NCI-H2227 (cell line): Measurements from ENCODE around the gene PGA4.
"Not testable (repeated sequence)": the region's sequence is repeated elsewhere in the genome, so short reads cannot be mapped to it uniquely, and the experiment has no call there.

ENCODE experiments used
- DNase-seq: peaks from one replicate; lab custom pipeline; 2025; ENCODE audit not compliant: unreplicated experiment; lab: John Stamatoyannopoulos, UW

Gene PGA4

DNA sequence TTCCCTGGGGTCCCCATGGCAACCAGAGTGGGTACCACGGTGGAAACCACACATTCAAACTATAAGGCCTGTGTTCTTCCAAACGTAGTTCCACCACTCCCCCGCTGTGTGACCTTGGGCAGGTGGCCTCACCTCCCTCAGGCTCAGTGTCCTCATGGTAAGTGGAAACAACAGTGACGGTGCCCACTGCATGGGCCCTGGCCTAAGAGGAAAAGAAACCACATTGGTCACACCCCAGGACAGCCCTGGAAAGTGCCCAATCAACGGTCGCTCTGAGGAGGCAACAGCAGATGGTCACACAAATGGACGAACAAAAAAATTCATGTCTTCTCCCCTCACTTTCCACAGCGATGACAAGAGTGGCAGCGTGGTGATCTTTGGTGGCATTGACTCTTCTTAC lies 25.9 kb downstream of the PGA4 start:
- not testable (repeated sequence) for DNase-seq

DNA sequence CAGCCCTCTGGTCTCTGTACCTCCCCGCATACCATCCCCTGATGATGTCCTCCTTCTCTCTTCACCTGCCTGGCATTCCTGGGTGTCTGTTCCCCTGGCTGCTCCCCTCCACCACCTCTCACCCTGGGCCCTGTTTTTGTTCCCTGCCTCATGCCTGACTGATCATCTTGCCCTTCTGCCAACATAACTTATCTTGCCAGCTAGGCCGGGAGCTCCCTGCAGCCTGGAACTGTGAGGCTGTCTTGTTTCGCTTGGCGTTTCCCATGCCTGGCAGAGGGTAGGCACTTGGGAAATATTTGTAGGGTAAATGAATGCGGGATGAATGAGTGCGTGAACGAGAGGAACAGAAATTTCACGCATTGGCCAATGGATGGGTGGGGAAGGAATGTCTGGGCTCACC lies 27.1 kb downstream of the PGA4 start:
- DNase-seq: not testable (repeated sequence)

DNA sequence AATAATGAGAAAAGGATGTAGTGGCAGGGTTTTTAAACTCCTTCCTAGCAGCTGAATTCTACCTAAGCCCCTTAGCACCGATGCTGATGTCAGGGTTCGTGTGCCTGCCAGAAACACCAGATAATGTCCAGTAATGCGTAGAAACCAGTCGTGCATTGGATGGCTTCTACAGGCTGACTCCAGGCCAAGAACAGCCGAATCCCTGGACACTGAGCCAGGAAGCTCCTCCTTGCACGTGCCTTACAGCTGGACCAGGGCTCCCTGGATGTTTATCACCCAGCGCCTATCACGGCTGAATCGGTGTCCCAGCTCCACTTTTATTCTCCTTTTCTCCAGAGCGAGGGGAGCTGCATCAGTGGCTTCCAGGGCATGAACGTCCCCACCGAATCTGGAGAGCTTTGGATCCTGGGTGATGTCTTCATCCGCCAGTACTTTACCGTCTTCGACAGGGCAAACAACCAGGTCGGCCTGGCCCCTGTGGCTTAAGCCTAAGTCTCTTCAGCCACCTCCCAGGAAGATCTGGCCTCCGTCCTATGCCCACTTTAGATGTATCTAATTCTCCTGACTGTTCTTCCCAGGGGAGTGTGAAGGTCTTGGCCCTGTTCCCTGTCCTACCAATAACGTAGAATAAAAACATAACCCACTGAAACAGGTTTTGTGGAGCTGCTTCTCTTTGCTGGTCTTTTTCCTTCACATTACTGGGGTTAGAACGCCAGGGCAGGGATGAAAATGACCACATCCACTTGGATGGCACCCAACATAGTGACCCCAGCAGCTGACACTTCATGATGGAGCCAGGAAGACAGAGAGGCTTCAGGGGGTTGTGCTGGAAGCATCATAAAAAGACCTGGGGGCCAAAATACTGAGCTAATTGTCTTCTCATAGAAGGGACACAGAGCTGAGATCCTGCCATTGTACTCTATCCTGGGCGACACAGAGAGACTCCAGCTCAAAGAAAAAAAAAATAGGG lies 28.9 kb downstream of the PGA4 start:
- not testable (repeated sequence) for DNase-seq

DNA sequence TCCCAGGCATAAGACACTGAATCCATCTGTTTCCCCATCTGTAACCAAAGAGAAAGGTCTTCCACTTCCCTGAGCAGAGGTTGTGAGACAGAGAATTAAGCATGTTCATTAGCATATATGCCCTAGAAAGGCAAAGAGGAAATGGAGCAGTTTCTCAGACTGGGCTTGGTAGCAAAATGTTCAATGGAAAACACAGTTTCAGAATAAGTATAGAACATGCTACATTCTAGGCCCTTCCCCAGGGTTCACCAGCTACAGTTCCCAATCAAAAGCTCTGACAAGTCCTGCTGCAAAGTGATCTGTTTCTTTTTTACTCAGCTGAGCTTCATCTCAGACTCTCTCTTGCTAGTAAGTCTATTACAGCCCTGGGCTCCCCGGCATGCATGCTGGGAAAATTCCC lies 30.2 kb downstream of the PGA4 start:
- not testable (repeated sequence) for DNase-seq

DNA sequence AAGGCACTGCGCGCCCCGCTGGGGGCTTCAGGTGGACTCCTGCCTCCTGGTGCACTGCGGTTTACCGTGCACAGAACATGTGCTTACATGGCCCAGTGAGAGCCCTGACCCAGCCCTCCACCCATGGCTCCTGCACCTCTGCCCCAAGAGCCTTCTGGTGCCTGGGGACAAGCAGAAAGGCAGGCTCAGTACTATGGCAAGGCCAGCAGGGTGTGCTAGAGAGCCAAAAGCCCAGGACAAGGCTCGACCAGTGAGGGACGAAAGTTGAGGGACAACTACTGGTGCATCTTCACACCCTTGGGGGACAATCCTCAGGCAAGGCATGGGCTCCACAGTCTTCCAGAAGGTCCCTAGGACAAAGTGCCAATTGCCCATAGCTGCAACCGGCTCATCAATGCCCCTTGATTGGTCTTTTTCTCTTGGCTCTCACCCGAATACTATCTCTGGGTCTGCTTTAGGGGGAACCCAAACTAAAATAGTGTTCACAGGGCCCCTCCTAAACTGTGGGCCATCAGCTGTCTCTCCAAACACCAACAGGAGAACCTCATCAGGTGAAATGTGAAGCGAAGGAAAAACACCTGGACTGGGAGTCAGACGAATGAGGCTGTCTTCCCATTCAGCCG lies 32.4 kb downstream of the PGA4 start:
- DNase-seq: peak; percentile 64

DNA sequence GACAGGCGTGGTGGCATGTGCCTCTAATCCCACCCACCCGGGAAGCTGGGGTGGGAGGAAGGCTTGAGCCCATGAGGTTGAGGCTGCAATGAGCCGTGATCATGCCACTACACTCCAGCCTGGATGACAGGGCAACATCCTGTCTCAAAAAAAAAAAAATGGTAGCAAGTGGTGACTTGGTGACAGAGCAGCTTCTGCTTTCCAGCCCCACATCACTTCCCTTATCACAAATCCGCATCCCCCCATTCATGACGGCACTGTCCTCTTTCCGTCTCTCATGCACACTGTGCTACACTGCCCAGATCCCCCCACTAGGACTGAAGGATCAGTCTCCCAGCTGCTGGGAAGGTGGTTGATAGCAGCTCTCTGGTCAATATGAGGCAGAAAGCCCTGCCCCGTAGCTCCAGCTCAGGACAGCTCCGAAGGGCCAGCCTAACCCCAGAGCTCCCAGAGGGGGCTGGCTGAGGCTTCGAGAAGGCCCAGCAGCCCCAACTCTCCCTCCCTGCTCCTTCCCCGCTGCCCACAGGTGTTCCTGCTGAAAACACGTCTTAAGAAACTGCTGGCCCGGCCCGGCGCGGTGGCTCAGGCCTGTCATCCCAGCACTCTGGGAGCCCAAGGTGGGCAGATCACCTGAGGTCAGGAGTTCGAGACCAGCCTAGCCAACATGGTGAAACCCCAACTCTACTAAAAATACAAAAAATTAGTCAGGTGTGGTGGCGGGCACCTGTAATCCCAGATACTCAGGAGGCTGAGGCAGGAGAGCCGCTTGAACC lies 34.7 kb downstream of the PGA4 start:
- DNase-seq: no peak

DNA sequence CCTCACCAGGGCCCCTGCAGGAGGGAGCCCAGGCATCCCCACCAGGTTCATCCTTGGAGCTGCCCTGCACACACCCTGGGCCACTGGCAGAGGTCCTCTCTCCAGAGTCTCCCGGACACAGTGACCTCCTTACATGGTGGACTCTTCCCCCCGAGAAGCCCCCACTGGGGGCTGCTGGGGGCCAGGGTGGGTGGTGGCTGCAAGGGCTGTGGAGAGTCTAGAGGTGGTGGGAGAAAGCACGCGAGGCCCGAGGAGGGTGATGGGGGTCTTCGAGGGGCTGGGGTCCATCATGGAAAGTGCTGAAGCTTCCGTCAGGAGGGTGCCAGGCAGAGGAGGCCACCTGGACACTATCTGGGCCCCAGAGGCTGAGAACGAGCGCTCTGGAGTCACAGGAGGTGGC lies 36.4 kb downstream of the PGA4 start:
- DNase-seq: no peak

DNA sequence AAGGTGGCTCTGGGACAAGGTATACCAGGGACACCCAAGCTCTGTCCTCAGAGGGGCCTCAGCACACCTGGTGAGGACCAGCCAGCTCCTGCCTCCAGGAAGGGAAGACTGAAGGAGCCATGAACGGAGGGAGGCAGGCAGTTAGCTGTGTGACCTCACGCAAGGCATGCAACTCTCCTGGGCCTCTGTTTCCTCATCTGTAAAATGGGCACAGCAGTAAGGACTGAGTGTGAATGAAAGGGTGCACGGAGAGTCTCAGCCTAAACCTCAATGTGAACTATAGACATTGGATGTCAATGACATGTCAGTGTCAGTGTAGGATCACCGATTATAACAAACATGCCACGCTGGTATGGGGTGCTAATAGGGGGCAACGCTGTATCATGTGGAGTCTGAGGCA lies 37.2 kb downstream of the PGA4 start:
- no peak for DNase-seq

DNA sequence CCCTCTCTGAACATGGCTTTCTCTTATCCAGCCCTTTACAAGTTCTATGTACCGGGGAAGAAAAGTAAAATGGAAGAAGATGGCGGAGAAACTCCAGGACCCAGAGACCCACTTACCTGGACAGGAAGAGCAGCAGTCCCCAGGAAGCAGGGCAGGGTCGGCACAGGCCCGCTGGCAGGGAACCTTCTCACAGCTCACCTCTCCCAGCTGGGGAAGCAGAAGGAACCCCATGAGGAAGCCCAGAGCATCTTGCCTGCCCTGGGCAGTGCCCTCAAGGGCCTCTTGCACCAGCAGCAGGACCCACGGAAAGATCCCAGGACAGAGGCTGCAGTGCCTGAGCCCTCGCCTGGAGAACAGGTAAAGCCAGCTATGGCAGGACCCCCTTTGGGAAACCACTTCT lies 42.2 kb downstream of the PGA4 start:
- DNase-seq: no peak

DNA sequence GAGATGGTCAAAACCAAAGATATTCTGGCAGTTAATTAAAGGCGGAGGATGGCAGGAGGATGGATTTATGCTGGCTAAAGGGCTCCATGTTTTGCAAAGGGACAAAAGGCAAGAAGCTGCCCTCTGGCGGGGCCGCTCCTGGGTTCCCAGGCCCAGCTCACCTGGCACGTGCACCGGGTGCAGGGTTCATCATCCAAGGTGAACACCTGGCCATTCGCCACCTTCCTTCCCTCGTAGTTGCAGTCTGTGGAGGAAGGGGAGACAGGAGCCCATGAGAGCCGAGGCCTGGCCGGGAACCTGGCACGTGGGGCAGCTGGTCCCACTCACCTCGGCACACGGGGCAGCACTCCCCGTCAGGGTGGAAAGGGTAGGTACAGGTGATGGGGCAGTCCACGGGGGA lies 42.6 kb downstream of the PGA4 start:
- no peak for DNase-seq

DNA sequence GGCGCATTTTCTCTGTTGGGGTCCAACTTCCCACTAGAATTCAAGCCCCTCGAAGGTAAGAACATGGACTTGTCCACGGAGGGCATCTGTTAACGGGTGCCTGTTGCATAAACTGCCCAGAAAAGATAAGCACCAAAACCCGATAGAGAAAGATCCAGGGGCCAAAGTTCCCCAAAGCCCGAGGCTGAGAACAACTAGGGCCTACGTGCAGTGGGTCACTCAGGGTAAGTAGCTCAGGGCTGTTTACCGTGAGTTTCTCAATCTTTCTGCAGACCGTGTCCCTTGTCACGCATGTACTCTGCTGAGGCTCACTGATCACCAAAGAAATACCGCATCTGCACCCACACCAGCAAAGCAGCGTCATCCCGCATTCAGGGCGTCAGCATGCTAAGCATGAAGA lies 43.2 kb downstream of the PGA4 start:
- DNase-seq: no peak

DNA sequence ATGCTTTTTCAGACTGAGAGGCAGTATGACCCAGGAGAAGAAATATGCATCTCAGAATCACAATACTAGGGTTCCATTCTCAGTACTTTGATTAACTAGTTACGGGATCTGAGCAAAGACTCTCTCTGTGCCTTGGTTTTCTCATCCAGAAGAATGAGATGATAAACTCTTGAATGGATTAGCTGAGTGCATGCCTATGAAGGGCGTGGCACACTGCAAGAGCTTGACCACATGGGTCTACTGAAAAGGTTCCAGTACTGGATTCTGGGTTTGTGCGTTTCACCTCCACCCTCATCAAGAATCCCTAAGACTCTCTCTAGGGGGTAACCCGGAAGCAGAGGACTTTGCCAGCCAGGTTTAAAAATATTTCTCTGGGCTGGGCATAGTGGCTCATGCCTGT lies 44.5 kb downstream of the PGA4 start:
- no peak for DNase-seq

DNA sequence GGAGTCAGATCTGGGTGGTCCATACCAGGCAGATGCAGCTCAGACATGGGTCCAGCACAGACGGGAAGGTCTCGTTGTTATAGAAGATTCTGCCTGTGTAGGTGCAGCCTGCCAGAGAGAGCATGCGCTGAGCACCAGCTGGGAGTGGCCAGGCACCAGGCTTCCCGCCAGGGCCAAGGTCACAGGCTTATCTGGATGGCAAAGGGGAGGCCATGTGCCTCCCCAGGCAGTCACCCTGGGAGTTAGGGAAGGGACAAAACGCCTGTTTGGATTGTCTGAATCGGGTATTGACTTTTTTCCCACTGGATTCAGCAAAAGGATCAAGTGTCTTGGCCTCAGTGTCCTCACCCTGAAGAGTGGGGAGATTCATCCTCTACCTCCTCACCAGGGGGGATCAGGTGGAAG lies 45.3 kb downstream of the PGA4 start:
- no peak for DNase-seq

DNA sequence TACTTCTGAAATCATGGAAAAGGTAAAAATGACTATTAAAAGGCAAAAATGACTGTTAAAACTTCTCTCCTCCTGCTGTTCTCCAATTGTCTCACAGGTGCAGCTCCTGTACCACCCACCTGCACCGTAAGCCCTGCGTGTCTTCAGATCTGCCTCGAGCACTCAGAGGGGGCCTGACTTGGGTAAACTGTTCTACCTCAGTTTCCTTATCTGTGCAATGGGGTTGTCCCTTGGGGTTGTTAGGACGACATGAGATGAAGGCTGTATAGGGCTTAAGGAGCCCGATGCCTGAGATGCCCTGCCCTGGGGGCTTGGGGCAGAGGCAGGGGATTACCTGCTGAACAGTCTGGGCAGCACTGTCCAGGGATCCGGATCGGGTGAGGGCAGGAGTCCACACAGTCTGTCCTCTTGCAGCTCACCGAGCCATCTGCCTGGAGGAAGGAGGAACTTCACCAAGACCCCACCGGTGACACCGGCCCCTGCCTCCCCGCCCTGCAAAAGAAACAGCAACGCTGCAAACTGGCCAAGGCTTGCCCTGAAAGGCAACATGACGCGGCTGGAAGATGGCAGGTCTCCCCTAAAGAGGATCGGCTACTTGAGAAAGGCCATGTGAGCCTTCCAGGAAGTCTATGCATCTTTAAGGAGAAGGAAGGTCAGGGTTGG lies 46.6 kb downstream of the PGA4 start:
- DNase-seq: no peak

DNA sequence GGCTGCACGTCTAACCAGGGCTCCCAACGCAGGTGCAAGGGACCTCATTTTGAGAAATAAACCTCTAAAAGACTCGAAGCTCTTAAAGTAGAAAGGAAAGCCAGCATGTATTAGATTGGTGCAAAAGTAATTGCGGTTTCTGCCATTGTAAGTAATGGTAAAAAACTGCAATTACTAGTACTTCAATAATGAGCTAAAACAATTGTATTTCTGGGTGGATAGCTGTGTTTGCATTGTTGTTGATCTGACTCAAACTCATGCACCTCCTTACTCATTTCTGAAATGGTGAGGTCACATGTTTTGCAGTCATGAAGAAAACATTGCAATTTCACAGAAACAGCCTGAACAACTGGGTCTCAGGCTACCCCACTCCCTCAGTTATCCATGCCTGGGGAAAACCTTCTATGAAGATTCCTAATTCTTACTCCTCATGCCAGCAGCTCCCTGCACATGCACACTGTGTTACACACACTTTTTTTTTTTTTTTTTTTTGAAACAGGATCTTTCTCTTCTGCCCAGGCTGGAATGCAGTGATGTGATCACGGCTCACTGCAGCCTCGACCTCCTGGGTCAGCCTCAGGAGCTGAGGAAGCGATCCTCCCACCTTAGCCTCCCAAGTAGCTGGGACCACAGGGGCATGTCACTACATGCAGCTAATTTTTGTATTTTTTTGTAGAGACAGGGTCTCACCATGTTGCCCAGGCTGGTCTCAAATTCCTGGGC lies 48.4 kb downstream of the PGA4 start:
- no peak for DNase-seq

DNA sequence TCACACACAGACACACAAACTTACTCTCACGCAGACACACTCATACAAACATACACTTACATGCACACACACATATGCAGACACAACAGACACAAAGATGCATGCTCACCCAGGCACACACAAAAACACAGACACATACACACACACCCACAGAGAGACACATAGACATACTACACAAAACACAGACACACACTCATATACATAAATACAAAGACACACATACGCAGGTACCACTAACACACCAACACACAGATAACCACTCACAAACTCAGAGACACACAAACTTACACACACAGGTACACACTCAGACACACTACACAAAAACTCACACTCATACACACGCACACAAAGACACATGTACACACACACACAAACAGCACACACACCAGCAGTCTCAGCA lies 50.6 kb downstream of the PGA4 start:
- no peak for DNase-seq

DNA sequence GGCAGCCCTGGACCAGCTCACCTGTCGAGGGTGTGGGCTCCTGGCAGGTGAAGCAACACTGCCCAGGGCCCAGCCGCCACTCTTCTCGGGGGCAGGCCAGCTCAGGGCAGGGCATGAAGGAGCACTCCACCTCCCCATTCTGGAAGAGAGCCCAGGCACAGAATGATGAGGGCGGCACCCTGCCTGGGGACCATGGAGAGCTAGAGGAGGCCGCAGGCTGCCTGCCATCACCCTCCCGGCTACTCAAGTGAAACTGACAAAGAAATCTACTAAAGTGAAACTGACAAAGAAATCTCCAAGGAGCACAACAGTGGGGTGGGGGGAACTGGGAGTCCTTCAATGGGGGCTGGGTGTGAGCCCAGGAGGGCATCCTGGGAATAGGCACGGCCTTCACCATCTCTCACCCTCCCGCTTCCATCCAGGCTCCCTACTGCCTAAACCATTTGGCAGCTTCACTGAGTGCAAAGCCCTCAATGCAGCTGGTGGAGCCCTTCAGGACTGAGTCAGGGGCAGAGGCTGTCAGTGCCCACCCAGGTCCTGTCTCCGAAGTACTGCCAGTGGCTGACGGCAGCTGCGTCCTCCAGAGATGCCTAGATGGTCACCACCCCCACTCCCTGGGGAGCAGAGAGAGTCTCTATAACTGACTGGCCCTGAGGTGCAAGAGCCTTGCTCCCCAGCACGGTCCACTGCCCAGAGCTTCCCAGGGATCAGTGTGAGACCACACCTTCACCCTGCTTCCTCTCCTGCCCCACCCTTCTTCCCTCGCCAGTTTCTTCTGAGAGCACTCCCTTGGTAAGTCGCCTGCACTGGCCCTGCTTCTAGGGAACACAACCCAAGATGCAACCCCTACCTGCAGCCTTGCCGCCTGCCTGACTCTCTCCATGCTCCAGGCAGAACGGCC lies 51.3 kb downstream of the PGA4 start:
- no peak for DNase-seq

DNA sequence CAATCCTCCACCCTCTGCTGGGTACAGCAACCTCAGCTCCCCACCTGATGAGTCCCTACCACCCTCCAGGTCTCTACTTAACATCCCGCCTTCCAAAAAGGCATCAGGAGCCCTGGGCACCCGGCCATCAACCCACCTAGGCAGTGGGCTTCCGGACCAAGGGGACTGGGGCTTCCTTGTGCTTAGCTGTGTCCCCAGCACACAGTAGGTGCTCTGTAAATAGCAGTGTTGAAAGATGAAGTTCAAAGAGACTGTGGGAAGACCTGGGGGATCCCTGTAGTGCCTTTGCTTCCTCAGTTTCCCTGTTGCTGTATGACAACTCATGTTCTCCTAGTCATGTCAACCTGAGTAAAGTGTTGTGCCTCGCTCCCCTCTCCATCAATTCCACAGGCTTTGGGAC lies 51.9 kb downstream of the PGA4 start:
- DNase-seq: no peak

DNA sequence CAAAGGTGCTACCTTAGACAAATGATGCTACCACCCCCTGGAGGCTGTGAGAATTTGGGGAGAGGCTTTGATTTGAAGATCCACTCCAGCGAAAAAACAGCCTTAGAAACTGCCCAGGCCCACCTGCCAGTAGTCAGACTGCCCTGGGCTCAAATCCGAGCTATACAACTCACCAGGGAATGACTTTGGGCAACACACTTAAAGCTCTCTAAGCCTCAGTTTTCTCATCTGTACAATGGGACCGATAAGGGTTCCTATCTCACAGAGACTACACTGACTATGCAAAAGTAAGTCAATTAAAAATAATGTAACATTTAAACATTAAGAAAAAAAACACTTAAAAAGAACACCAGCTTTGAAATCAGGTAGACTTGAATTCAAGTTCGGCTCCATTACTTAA lies 53.0 kb downstream of the PGA4 start:
- DNase-seq: no peak
